Erythroblast (primary cell): ENCODE results near the gene OTOG.

Experiments
- GATA1 ChIP-seq: IDR thresholded peaks from 2 replicates; pipeline ENCODE4 v1.6.1; 2011; ENCODE audit warnings: low read depth, mild to moderate bottlenecking, control low read depth, low read length, moderate library complexity
- POLR2A ChIP-seq: IDR thresholded peaks from 2 replicates; pipeline ENCODE4 v1.6.1; 2011; ENCODE audit warnings: mild to moderate bottlenecking, low read length

DNA sequence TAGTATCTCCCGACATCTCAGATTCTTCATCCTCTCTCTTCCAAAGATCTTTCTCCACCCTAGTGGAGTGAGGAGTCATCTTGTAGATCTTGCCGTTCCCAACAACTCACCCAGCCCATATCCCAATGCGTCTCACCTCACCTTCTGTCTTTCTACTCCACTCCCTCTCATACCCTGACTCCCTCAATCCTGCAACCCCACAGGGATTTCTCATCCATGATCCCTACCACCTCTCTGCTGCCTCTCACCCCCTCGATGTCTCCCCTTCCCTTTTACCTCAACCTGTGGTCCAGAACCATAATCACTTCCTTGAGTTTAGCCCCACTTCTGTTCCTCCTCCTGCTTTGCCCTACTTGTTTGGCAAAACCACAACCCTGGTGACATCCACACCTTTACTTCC, 41.7 kb downstream of the OTOG start:
- TF ChIP-seq POLR2A (no peak), GATA1 (no peak)
